Activated T-helper 1 cell treated with anti-CD3 and anti-CD28 coated beads, Interleukin-12 subunit alpha, Interleukin-12 subunit beta, Interleukin-2, Interleukin-4 antibody, amounts not matched to agents 30 ng/mL and 10 ng/mL and 1 ng/mL, durations not matched to agents 14 hours and 24 hours and 36 hours (primary cell): ENCODE data around the gene SLC35F1. TPM values are rescaled to one million over a fixed set of nuclear protein-coding genes. Genes with fewer than 3 reads are reported as not detected.
"Not testable (repeated sequence)": the region's sequence is repeated elsewhere in the genome, so short reads cannot be mapped to it uniquely, and the experiment has no call there.

Experiments used
- DNase-seq: peaks from one replicate; pipeline ENCODE4 v3.0.0; 2021; ENCODE audit warnings: low spot score
- H3K27ac Mint-ChIP-seq: one replicate; pipeline ENCODE4 v1.8.0; 2021; ENCODE audit warnings: mild to moderate bottlenecking, mixed read lengths
- H3K27me3 Mint-ChIP-seq: one replicate; pipeline ENCODE4 v1.8.0; 2022; ENCODE audit warnings: mild to moderate bottlenecking, moderate library complexity, mixed read lengths; ENCODE audit not compliant: insufficient read depth
- H3K36me3 Mint-ChIP-seq: one replicate; pipeline ENCODE4 v1.8.0; 2021; ENCODE audit warnings: low read depth, mixed read lengths
- H3K4me1 Mint-ChIP-seq: one replicate; pipeline ENCODE4 v1.8.0; 2021; ENCODE audit warnings: low read depth, mixed read lengths
- H3K4me3 Mint-ChIP-seq: one replicate; pipeline ENCODE4 v1.8.0; 2021; ENCODE audit warnings: mild to moderate bottlenecking, moderate library complexity, mixed read lengths
- H3K9me3 Mint-ChIP-seq: one replicate; pipeline ENCODE4 v1.8.0; 2021; ENCODE audit warnings: mixed read lengths
- intact Hi-C: fragments of 100-400 bp; cut with micrococcal nuclease; formaldehyde crosslinking; loops from one replicate; pipeline ENCODE4 v1.15.1; 2024
- total RNA-seq: library from RNA; stranded (reverse); gene quantifications from 2 replicates; pipeline ENCODE4 v1.2.3, GENCODE V29; 2022

SLC35F1 gene
- total RNA-seq, result not detected in 2 replicates

DNA sequence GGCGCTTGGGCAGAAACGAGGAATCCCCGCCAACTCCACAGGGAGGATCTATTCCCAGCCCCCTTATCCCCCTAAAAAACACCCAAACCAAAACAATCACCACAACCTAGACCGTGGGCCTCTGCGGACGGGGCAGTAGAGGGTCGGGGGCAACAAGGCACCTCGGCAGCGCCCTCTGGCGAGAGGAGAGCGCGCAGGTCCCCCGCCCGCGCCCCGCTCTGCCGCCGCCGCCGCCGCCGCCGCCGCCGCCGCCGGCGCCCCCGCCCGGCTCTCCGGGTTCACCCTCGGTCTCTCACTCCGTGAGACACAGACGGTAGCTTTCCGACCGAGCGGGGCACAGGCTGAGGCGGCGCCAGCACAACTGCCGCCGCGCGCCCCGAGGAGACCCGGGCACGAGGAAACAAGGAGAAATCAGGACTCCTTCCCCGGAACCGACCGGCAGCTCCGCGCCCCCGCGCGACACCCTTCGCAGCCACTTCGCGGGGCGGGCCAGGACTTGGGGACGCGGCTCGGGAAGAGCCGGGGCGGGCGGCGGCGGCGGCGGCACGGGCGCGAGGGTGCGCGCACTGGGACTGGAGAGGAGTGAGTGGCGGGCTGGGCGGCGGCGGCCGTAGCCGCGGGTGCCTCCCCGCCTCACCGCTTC lies at the start of gene SLC35F1:
Gene SLC35F1 (plus strand): TSS at position 307 of the 643 bp plus-strand sequence.
- intact Hi-C loops, result no loop called here
- H3K4me1 Mint-ChIP-seq, result no peaks in the 10 kb centered on the region
- peaks cover 44% of the 10 kb centered on the region for H3K27me3 Mint-ChIP-seq
- no peak for DNase-seq
- H3K27ac Mint-ChIP-seq, result no peak within 1 kb of the TSS
- H3K36me3 Mint-ChIP-seq, result no peaks in the 10 kb centered on the region
- H3K9me3 Mint-ChIP-seq, result no peaks in the 10 kb centered on the region
- peak within 1 kb of the TSS; percentile 56 for H3K4me3 Mint-ChIP-seq

DNA sequence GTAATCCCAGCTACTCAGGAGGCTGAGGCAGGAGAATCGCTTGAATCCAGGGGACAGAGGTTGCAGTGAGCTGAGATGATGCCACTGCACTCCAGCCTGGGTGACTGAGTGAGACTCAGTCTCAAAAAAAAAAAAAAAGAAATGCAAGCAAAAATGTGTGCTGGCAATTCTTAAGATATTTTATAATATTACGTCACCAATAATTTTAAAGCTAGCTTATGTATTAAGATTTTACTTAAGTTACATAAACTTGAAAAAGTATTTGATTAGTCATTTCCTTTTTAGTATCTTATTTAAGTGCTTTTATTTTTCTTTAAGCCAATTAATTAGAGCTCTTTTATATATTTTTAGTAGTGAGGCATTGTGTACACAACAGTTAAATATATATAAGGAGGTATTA lies 48.5 kb upstream of the SLC35F1 start:
- DNase-seq, H3K27me3 Mint-ChIP-seq, intact Hi-C loops: not testable (repeated sequence)

DNA sequence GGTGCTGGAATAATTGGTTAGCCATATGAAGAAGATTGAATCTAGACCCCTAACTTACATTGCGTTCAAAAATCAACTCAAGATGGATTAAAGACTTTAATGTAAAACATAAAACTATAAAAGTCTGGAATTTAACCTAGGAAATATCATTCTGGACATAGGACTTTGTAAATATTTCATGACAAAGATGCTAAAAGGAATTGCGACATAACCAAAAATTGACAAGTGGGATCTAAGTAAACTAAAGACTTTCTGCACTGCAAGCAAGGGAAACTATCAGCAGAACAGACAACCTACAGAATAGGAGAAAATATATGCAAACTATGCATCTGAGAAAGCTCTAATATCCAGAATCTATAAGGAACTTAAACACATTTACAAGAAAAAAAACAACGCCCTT lies 45.5 kb upstream of the SLC35F1 start:
- Mint-ChIP-seq H3K4me3 (no peak overlapping the region), H3K9me3 (no peaks in the 10 kb centered on the region)
- intact Hi-C loops, result no loop called here

More for the DNA sequence above, 48.5 kb upstream of the SLC35F1 start:
- not testable (repeated sequence) for H3K4me3 Mint-ChIP-seq, H3K36me3 Mint-ChIP-seq, H3K4me1 Mint-ChIP-seq, H3K27ac Mint-ChIP-seq, H3K9me3 Mint-ChIP-seq

DNA sequence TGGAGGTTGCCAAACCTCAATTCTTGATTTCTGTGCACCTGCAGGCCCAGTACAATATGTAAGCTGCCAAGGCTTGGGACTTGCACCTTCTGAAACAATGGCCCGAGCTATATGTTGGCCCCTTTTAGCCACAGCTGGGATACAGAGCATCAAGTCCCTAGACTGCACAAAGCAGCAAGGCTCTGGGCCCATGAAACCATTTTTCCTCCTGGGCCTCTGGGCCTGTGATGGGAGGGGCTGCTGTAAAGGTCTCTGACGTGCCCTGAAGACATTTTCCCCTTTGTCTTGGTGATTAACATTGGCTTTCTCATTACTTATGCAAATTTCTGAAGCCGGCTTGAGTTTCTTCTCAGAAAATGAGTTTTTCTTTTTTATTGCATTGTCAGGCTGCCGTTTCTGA lies 40.5 kb upstream of the SLC35F1 start:
- Mint-ChIP-seq H3K4me1 (no peaks in the 10 kb centered on the region), H3K27me3 (no peaks in the 10 kb centered on the region), H3K27ac (no peak overlapping the region), H3K4me3 (no peak overlapping the region), H3K36me3 (no peaks in the 10 kb centered on the region), H3K9me3 (no peaks in the 10 kb centered on the region)
- no peak for DNase-seq
- intact Hi-C loops, result no loop called here

More for the DNA sequence above, 45.5 kb upstream of the SLC35F1 start:
- H3K27ac Mint-ChIP-seq, result no peak overlapping the region
- peaks cover 1% of the 10 kb centered on the region for H3K27me3 Mint-ChIP-seq
- no peaks in the 10 kb centered on the region for H3K4me1 Mint-ChIP-seq
- no peak for DNase-seq
- no peaks in the 10 kb centered on the region for H3K36me3 Mint-ChIP-seq

DNA sequence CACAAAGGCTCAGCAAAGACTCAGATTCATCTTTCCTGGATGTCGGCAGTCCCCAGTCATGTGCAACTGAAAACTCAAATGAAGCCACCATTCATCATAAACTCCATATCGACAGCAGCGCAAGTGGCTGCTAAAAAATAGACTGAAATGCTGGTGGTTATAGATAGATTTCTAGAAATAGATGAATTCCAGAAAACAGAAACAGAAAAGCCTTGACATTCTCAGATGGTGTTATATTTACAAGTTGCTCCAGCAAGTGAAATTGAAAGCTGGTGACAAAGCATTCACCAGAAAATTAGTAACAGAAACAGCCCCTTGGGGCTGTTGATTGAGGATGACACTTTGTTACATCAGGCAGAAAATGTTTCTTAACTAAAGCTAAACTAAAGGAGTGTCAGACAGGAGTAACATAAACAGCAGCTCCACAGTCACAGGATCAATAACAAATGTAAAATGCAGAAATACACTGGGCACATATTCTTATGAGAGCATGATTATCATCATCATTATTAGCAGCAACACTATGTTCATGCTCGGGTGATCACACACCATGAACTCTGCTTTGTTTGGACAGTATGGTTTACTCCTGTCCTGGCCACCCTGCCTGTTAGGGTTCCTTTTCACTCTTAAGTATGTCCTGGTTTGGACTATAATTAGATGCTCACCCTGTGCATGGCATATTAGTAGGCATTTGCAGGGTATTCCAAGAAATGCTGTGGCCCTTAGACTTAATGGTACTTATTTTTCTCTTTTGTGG lies 36.4 kb upstream of the SLC35F1 start:
- no peak overlapping the region for H3K4me3 Mint-ChIP-seq
- H3K4me1 Mint-ChIP-seq, result no peaks in the 10 kb centered on the region
- no peaks in the 10 kb centered on the region for H3K9me3 Mint-ChIP-seq
- no peaks in the 10 kb centered on the region for H3K36me3 Mint-ChIP-seq
- intact Hi-C loops, result no loop called here
- DNase-seq, result no peak
- H3K27ac Mint-ChIP-seq, result no peak overlapping the region
- no peaks in the 10 kb centered on the region for H3K27me3 Mint-ChIP-seq

DNA sequence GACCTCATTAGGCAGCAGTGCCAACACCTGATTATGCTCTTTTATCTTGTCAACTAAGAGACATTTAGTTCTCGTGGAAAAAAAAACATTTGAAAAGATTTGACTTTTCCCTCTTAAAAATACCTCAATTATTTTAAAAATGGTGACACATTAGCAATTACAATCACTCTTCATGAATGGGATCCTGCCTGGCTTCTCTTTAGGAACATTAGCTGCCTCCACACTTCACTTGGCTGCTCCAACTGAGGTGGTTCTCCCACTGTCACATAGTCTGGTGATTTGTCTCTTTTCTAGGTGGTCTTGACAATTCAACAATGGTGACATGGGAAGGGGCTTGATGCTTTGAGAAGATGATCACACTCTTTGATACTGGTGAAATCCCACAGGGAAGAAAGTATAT lies 26.2 kb upstream of the SLC35F1 start:
- intact Hi-C loops, result no loop called here
- no peaks in the 10 kb centered on the region for H3K36me3 Mint-ChIP-seq
- no peak for DNase-seq
- no peaks in the 10 kb centered on the region for H3K4me1 Mint-ChIP-seq
- H3K27ac Mint-ChIP-seq, result no peak overlapping the region
- no peaks in the 10 kb centered on the region for H3K9me3 Mint-ChIP-seq
- H3K4me3 Mint-ChIP-seq, result no peak overlapping the region
- no peaks in the 10 kb centered on the region for H3K27me3 Mint-ChIP-seq

DNA sequence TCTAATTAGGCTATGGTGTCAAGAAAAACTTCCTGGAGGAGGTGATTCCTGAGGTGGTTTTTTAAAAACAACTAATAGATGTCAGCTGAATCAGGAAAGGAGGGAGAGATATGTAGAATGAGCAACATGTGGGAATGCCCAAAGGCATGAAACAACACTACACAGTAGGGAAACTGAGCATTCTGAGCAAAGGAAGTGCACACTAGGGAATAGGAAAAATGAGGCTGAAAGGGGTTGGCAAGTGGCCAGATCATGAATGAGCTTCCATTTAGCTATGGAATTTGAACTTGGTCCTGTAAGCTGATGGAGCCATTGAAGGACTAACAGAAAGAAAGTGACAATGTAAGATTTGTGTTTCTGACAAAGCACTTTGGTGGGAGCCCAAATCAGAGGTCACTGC lies 16.9 kb upstream of the SLC35F1 start:
- Mint-ChIP-seq H3K27ac (no peak overlapping the region), H3K36me3 (no peaks in the 10 kb centered on the region), H3K4me1 (no peaks in the 10 kb centered on the region), H3K27me3 (peaks cover 3% of the 10 kb centered on the region), H3K4me3 (no peak overlapping the region), H3K9me3 (no peaks in the 10 kb centered on the region)
- no peak for DNase-seq
- intact Hi-C loops, result no loop called here

DNA sequence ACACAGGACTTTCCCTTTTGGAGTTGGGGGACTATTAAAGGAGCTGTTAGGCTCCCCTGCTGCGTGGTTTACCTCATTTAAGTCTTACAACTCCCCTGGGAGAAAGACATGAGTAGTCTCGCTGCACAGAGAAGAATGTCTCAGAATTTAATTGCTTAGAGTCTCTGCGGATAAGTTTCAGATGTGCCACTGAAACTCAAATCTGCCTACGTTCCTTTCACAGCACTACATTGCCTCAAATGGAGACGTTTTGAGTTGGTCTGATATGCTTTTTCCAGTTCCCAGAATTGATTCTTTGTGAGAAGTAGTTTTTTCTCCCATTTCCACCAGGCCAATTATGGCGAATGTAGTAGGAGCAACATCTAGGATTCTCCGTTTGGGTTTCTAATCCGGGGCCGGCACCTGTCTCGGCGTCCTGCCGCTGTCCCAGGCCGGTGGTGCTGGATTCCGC lies 532 bp upstream of the SLC35F1 start:
- intact Hi-C loops, result no loop called here

DNA sequence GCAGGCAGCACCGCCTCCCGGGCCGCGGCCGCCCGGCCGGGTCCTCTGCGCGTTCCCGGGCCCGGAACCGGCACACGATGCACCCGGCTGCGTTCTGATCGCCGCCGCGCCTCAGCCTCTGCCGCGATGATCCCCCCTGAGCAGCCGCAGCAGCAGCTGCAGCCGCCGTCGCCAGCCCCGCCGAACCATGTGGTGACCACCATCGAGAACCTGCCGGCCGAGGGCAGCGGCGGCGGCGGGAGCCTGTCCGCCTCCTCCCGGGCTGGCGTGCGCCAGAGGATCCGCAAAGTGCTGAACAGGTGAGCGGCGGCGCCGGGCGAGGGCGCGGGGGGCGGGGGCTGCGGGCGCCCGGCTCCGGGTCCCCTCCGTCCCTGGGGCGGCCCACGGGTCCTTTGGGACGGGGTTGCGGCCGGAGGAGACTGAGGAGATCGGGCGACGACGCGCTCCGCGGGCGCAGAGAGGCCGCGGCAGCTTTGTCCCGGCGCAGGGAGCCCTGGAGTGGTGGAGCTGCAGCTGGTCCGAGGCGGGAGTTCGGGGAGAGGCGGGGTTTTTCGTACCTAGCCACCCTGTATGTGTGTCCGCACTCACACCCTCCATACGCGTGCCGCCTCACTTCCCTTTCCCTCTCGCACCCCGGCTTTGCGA lies 659 bp downstream of the SLC35F1 start:
- H3K27ac Mint-ChIP-seq, result no peak overlapping the region
- H3K4me3 Mint-ChIP-seq, result no peak overlapping the region
- intact Hi-C loops, result no loop called here
- no peak for DNase-seq
- no peaks in the 10 kb centered on the region for H3K36me3 Mint-ChIP-seq
- peaks cover 44% of the 10 kb centered on the region for H3K27me3 Mint-ChIP-seq
- no peaks in the 10 kb centered on the region for H3K9me3 Mint-ChIP-seq
- no peaks in the 10 kb centered on the region for H3K4me1 Mint-ChIP-seq

More for the DNA sequence above, 532 bp upstream of the SLC35F1 start:
- H3K27ac Mint-ChIP-seq, result no peak overlapping the region
- H3K9me3 Mint-ChIP-seq, result no peaks in the 10 kb centered on the region
- peak overlapping the region; percentile 56 for H3K4me3 Mint-ChIP-seq
- H3K27me3 Mint-ChIP-seq, result peaks cover 44% of the 10 kb centered on the region
- DNase-seq, result no peak
- no peaks in the 10 kb centered on the region for H3K4me1 Mint-ChIP-seq
- no peaks in the 10 kb centered on the region for H3K36me3 Mint-ChIP-seq

DNA sequence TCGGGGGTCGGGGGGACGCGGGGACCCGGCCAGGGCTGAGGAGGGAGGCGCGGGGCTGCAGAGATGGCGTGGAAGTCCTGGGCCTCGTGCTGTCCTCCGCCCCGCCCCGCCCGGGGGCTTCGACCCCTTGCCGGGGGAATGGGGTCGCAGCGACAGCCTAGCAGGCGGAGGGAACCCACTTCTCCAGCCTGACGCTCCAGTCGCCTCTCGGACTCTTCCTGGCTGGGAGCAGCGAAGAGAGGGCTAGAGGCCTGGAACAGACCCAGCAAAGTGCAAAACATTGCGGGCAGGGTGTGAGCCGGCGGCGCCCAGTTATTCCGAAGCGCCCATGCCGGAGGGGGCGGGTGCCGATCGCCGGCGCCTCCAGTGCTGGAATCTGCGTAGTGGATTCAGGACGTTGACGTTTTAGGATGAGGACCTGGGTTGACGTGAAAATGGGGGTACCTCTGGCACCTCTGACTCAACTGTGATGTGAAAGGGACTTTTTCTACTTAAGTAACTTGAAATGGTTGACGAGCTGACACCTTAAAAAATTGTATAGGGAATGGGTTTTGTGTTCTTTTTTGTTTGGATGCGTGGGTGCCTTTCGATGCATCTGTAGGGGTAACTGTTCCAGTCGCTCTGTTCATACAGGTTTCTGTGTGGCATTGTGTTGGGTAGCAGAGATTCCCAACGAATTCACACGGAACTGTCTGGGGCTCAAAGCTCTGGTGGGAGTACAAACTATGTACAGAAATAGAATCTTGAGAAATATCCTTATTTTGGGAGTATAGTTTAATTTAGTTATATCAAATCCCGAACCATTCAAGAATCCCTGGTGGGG lies 1.4 kb downstream of the SLC35F1 start:
- no peaks in the 10 kb centered on the region for H3K36me3 Mint-ChIP-seq
- no peak for DNase-seq
- intact Hi-C loops, result no loop called here

DNA sequence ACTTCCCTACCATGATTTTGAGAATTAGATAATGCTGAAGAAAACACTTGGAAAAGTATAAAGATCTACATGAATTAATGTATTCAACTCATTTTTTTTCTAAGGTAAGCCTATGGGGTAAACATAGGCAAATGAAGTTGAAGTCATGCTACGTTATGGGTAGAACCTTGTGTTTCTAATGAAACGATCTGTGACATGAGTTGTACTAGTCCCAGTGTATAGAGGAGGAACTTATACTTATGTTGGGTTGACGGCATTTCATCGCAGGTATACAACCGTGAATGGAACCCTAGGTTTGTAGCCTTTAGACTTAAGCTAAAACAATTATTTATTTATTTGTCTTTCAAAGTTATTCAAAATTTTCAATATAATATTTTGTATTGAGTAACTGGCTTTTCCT lies 2.6 kb downstream of the SLC35F1 start:
- Mint-ChIP-seq H3K4me3 (no peak overlapping the region), H3K36me3 (no peaks in the 10 kb centered on the region), H3K27ac (no peak overlapping the region), H3K27me3 (peaks cover 44% of the 10 kb centered on the region), H3K9me3 (no peaks in the 10 kb centered on the region), H3K4me1 (no peaks in the 10 kb centered on the region)
- intact Hi-C loops, result no loop called here
- no peak for DNase-seq

More for the DNA sequence above, 1.4 kb downstream of the SLC35F1 start:
- Mint-ChIP-seq H3K4me3 (peak overlapping the region; percentile 44), H3K27me3 (peaks cover 44% of the 10 kb centered on the region), H3K9me3 (no peaks in the 10 kb centered on the region), H3K27ac (no peak overlapping the region), H3K4me1 (no peaks in the 10 kb centered on the region)

DNA sequence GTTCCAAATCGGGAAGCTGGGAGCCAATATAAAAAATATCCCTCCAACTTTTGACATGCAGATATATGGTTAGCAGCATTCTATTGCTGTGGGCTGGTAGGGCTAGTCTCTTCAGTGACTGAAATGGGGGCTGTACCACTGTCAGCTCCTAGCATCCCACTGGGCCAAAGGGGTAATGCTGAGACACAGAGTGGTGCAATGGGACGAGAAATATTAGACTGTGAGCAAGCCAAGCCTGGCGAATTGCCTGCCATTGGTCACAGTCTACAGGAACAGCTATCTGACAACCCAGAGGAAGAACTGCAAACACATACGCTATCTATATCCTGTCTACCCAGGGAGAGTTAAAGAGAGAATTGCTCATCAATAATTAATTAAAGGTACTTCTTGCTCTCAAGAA lies 3.5 kb downstream of the SLC35F1 start:
- Mint-ChIP-seq H3K4me3 (no peak overlapping the region), H3K27ac (no peak overlapping the region), H3K36me3 (no peaks in the 10 kb centered on the region), H3K9me3 (no peaks in the 10 kb centered on the region), H3K27me3 (peaks cover 37% of the 10 kb centered on the region), H3K4me1 (no peaks in the 10 kb centered on the region)
- DNase-seq, result no peak
- intact Hi-C loops, result no loop called here
